Cardiac septum (tissue), 1 donor: ENCODE measurements around the gene AFF3. TPM values are rescaled to one million over a fixed set of nuclear protein-coding genes. Genes with fewer than 3 reads are reported as not detected.
"Not testable (repeated sequence)": the region's sequence is repeated elsewhere in the genome, so short reads cannot be mapped to it uniquely, and the experiment has no call there.

ENCODE experiments used
- DNase-seq: peaks from one replicate; pipeline ENCODE4 v3.0.0-alpha.2; 2020; ENCODE audit warnings: low spot score
- intact Hi-C: fragments of 100-400 bp; cut with DNase I; formaldehyde crosslinking; loops from one replicate; pipeline ENCODE4 v1.14.0; 2022
- total RNA-seq: library from RNA; stranded (reverse); fragmentation: NEBNext Ultra II Directional; extraction: Animal tissue kit (Norgen Biotek cat#: 25700); gene quantifications from one replicate; pipeline ENCODE4 v1.2.1, GENCODE V29; 2021
- donor health status: DM: no; HTN: no; CAD: no.

The AFF3 gene
- total RNA-seq, 1 donor from 2014 or later, result 6.7 TPM

GRCh38 chr2:100160396-100160795 lies 18.0 kb upstream of the AFF3 start:
- intact Hi-C loops, result no loop called here
- DNase-seq, result no peak

GRCh38 chr2:100151832-100152231 lies 9.4 kb upstream of the AFF3 start:
- intact Hi-C loops, DNase-seq: not testable (repeated sequence)

GRCh38 chr2:100151310-100151709 lies 8.9 kb upstream of the AFF3 start:
- intact Hi-C loops, result no loop called here
- DNase-seq, result no peak

- intact Hi-C loops, result no loop called here
- DNase-seq, result no peak
Measured at GRCh38 chr2:100148883-100149282, 6.5 kb upstream of the AFF3 start.

DNA sequence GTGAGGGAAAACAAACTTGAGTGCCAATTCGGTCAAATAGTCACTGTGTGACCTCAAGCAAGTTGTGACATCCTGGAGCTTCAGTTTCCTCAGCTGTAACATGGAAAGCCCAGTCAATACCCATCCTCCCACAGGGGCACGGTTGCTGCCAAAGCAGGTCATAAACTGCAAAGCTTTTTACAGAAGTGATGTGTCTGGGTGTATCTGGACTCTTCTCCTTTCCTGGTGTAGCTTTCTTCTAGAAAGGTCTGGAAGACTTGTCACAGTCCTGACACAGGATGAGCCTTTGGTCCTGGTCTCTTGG lies 4.2 kb upstream of the AFF3 start:
- intact Hi-C loops, result no loop called here
- no peak for DNase-seq

GRCh38 chr2:100145893-100146656 lies 3.7 kb upstream of the AFF3 start:
- intact Hi-C loops, result no loop called here
- DNase-seq, result no peak

DNA sequence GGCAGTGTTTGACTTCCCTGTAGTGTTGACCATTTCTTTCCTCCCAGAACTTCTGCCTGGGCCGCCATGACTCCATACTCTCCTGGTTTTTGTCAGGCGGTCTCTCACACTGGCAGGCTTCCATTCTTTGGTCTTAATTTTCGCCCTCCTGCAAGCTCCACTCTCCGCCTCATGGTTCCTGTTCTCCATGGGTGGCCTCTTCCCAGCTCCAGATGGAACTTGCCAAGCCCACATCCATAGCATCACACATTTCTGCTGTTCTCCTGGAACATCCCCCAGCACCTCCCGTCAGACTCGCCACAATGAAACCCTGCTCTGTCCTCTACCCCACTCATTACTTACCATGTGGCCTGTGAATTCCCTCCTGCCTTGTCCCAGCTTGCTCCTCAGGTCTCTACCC lies 896 bp upstream of the AFF3 start:
- intact Hi-C loops, result no loop called here
- DNase-seq, result no peak

DNA sequence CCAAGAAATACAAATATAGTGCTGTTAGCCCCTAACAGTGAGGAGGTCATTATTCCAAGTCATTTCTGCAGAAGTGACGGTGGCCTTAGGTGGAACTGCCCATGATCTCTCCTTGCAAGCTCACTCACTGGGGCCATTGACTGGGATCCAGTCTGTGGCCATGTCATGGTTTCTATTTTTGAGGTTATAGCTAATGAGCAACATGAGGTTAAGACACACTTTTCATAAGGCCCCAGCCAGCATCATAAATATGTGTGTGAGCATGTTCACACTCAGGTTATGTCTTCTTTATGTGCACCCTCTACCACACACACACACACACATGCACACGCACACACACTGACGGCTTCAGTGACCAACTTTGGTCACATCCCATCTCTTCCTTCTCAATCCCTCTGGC lies 484 bp downstream of the AFF3 start:
- intact Hi-C loops, result no loop called here
- no peak for DNase-seq

- intact Hi-C loops, result no loop called here
- DNase-seq, result no peak
Measured at GRCh38 chr2:100140582-100140981, 1.8 kb downstream of the AFF3 start.

GRCh38 chr2:100137866-100138570 lies 4.4 kb downstream of the AFF3 start:
- no peak for DNase-seq
- intact Hi-C loops, result no loop called here

GRCh38 chr2:100137318-100137717 lies 5.1 kb downstream of the AFF3 start:
- intact Hi-C loops, result no loop called here

DNA sequence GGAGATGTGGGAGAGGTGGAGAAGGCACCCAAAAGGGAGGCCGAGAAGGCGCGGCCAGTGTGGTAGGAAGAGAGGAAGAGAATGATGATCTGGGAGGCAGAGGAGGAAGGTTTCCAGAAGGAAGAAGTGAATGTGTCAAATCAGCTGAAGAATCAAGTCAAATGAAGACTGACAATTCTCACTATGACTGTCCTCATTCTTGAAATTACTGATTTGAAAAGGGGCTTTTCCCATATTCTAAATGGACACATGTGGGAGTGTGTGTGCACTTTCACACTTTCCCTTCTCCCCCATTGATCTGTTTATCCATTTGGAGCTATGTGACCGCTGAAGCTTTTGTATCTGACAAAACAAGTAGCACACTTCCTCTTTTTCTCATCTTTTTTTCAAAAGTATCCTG lies 6.1 kb downstream of the AFF3 start:
- intact Hi-C loops, result no loop called here
- no peak for DNase-seq

More at GRCh38 chr2:100137318-100137717, 5.1 kb downstream of the AFF3 start:
- DNase-seq, result no peak

GRCh38 chr2:100135415-100135814 lies 7.0 kb downstream of the AFF3 start:
- DNase-seq, result no peak
- intact Hi-C loops, result no loop called here

GRCh38 chr2:100130595-100131391 lies 11.6 kb downstream of the AFF3 start:
- intact Hi-C loops, result no loop called here

GRCh38 chr2:100126897-100127401 lies 15.4 kb downstream of the AFF3 start:
- DNase-seq, result no peak
- intact Hi-C loops, result no loop called here

More at GRCh38 chr2:100130595-100131391, 11.6 kb downstream of the AFF3 start:
- DNase-seq, result no peak

DNA sequence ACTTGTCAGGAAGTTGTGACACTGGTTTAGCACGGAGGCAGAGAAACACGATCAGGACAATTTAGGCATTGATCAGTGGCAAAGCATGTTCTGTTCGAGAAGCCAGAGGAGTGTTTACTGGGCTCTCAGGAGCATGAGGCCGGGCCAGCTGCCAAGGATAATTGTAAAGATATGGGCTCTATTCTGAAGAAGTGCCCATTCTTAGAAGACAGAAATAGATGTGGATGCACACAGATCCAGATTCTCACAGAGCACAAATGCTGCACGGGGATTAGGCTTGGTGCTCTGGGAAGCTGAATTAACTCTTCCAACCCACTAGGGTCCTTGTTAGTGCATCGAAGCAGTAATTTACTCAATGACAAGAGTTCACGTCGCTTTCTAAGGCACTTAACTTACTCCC lies 16.2 kb downstream of the AFF3 start:
- intact Hi-C loops, result no loop called here
- no peak for DNase-seq

DNA sequence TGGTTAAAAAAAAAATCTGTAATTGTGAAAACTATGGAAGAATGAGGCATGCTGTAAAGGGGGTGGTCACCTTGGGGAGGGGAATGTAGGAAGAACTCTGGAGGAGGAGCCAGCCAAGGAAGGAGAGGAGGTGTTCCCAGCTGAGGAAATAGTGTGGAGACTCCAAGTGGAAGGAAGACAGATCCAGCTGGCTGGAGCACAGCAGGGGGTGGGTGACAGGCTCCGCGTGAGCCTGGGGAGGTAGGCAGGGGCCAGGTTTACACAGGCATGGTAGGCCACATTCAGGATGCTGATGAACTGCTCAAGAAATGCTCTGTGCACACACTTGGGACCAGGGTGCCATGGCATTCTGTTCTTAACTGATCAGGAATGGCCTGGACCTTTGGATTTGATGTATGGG lies 16.8 kb downstream of the AFF3 start:
- intact Hi-C loops, result no loop called here
- no peak for DNase-seq

- intact Hi-C loops, result no loop called here
- no peak for DNase-seq
Measured at GRCh38 chr2:100124761-100125160, 17.6 kb downstream of the AFF3 start.

DNA sequence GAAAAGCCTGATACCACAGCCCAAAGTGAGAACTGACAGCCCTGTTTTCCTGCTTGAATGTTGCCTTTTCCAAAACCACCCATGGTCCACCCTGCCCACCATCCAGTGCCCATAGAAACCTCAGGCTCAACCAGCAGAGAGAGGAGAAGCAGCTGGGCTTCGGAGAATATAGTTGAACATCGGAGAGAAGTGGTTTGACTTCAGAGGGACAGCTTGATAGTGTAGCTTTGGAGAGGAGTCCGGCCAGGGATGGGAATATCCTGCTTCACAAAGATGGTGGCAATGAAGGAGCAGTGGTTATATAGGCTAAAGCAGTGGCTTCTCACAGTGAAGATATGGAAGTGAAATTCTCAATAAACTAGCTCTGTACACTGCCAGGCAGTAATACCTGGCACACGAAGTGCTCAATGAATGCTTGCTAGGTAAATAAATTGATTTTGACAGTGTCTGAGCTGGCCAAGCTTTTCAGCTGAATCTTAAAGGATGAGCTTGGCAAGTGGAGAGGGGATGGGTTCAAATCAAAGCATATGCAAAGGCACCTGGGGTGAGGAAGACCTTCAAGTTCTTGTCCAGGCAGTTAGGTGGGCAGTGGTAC lies 21.2 kb downstream of the AFF3 start:
- intact Hi-C loops, result no loop called here

GRCh38 chr2:100119235-100119634 lies 23.2 kb downstream of the AFF3 start:
- no peak for DNase-seq
- intact Hi-C loops, result no loop called here

More for the DNA sequence above, 21.2 kb downstream of the AFF3 start:
- no peak for DNase-seq
